Amniotic epithelial cell (primary cell): ENCODE results near the gene ZNF184.

ENCODE experiments used
- DNase-seq: peaks from one replicate; pipeline ENCODE4 v3.0.0-alpha.2; 2010; ENCODE audit warnings: low read depth

Gene ZNF184

DNA sequence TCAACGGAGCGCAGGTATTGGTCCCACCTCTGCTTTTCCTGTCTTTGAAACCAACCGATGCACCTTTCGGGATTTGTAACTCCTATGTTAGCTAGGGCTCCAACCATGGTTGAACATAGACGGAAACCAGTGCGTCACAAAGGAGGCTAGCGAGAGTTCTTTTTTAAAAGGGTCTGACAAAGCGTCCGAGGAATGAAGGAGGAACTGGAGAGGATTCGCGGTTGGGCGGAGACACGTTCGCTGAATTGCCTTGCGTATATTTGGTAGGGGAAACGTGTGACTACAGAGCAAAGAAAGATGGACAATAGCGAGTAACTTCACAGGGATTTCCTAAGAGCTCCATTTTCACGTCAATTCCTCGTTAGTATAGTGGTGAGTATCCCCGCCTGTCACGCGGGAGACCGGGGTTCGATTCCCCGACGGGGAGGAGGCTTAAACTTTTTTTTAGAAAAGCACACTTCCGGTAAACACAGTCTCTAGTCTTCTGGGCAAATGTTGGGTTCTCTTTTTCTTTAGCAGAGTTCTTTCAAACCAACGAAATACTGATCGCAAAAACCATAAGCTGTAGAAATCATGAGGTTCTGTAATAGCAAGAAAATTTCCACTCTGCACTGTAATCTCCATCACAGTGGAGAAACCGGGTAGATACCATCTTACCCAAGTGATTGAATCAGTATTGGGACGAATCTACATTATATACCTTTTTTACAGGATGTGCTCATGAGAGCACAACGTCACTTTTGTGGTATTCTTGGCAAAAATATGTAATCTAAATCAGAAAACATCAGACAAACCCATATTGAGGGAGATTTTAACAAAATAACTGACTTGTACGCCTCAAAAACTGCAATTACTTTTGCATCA, 6.6 kb upstream of the ZNF184 start:
- peak; percentile 91 for DNase-seq

DNA sequence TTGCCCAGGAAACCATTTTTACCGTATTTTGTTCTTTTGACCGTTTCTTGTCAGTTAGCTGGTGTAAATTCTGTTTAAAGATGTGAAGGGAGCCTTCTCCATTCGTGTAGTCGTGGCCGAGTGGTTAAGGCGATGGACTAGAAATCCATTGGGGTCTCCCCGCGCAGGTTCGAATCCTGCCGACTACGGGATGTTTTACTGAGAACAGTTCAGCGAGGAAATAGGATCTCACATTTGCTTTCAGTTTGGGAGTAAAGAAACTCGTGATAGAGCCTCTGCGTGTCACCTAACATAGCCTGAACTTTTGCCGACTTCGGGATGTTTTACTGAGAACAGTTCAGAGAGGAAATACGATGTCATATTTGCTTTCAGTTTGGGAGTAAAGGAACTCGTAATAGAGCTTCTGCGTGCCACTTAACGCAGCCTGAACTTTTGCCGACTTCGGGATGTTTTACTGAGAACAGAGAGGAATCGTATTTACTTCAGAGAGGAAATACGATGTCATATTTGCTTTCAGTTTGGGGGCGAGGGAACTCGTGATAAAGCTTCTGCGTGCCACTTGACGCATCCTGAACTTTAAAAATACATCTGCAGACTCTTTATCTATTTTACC, 5.9 kb upstream of the ZNF184 start:
- peak; percentile 86 for DNase-seq

DNA sequence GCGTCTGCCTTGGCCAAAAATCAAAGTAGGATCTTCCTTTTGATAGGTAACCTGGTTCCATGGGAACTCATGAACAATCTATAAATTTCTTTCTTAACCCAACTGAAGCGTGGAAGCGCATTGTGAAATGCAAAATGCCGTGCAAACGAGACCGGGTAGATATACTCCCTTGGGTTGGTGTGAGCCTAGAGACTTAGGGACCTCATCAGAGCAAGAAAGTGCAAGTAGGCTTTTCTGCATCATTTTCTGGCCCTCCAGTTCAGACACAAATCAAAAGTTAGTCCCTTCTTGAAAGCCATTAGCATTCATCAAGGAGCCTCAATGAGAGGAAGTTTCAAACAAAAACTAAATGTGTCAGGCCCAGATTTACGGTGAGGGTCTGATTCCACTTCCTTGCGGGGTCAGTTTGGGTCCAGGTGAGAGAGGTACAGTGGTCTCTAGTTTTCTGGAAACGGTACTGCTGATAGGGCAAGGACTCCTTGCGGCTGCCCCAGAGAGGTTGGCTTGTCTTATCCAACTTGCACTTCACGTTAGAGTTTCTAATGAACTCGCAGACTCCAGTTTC, 5.3 kb upstream of the ZNF184 start:
- DNase-seq, result peak; percentile 7

DNA sequence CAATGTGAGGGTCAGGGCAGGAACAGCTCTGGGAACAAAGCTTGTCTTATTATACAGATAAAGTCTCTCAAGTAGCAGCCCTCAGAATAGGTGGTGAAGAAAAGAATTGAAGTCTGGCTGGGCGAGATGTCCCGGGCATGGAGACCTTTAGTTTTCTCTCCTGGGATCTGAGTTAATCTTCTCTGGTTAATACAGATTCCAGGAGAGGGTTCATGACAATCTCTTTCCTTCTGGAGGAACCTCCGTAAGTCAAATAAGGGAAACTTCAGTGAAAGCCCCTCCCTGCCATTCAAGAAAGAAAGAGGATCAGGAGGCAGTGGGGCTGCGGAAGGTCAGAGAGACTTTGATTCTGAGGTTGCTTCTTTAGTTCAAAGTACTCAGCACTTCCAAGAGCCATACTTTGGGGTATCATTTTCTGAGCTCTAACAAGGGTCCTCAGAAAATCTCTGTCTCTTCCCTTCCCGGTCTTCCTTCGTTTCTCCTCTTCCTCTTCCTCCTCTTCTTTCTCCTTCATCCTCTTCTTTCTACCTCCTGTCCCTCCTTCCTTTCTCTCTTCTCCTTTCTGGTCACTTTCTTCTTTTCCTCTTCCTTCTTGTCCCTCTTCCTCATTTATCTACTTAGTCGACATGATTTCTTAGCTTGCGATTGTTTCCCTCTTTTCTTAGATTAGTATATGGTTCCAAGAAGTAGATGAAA, 4.6 kb upstream of the ZNF184 start:
- no peak for DNase-seq

DNA sequence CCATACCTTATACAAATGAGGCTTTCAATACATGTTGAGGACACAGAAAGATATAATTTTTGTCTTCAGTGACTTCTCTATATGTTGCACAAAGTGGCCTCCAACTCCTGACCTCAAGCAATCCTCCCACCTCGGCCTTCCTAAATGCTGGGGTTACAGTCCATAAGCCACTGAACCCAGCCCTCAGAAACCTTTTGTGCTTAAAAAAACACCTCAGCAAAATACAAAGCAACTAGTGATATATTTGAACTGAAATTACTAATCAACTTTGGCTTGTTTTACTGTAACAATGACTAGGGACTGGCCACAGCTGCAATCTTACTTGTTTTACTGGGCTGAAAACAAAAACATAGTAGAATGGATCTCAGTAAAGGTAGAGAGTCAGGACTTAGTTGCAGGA, 3.2 kb upstream of the ZNF184 start:
- DNase-seq, result no peak

DNA sequence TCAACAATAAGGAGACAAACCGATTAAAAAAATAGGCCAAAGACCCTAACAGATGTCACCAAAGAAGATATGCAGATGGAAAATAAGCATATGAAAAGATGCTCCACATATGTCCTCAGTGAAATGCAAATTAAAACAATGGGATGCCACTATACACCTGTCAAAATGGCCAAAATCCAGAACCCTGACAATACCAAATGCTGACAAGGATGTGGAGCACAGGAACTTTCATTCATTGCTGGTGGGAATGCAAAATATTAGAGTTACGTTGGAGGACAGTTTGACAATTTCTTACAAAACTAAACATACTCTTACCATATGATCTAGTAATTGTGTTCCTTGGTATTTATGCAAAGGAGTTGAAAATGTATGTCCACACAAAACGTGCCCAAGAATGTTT, 1.8 kb upstream of the ZNF184 start:
- DNase-seq, result no peak

DNA sequence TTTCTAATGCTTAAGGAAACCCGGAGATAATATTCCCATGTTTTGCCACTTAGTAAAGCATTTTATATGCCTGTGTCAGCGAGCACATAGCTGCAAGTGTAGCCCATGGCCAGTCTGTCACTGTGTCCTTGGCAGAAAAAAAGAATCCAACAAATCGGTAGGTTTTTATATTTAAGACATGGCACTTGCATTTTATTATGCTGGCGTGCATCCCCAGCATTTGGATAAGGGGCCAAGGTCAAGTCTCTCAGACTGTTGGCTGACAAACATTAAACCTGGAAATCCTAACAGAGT, 1.2 kb upstream of the ZNF184 start:
- no peak for DNase-seq

DNA sequence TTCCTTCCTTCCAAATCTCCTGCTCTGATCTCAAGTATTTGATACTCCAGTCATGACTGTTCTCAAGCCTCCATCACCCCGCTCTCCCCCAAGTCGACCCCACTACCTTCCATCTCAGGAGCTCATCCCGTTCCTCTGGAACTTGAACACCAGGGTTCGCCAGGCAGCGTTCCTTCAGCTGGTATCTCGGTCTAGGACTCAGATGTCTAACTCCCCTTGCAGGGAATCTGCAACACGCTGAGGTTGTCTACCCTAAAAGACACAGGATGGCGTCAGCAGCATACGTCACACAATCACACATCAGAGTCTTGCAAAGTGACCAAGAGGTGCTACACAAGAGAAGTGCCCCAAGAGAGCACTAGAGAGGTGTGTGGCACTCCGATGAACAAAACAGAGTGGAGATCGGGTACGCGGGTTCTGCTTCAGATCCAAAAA, 706 bp downstream of the ZNF184 start:
- DNase-seq, result peak; percentile 73

DNA sequence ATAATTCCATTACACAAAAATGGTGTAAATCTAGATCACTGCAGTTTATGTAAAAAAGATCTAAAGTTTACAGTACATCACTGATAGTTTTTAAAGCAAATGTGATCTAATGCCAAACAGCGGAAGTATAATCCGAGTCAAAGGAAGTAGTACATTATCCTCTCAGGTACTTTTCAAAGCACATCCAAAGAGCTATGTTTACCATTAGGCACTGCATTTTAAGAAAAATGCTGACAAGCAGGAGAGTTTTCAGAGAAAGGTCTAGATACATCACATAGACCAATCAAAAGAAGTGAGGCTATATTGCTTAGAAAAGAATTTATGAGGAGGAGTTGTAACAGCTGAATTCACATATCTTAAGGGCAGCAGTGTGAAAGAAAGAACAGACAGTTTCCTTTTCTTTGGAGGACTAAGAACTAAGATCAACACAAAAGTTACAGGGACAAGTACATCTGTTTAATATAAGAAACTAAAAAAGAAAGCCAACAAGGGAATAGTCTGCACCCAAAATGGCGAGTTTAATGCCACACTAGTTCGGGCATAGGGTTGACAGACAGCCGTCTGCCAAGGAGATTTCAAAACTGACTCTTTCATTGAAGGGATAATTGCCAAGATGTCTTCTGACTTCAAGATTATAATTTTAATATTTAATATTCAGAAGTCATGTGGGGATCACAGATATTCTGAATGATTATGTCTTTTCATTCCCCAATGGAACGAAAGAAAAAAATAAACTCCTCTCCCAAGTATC, 1.4 kb downstream of the ZNF184 start:
- no peak for DNase-seq

DNA sequence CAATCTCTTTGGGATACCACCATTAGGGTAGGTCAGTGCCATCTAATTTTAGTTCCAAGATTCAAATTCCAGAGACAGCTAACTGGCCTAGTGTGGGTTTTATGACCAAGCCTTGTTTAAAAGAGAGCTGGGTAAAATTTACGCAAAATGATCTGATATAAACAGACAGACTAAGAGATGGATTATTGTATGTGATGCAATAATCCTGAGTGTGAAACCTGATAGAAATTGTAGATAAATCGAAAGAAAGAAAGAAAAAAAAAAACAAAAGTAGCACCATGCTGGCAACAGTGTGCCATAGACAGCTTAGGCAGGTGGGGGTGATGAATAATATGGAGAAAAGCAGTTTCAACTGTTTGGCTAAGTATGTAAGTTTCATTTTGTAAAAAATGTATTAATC, 2.9 kb downstream of the ZNF184 start:
- DNase-seq, result no peak

DNA sequence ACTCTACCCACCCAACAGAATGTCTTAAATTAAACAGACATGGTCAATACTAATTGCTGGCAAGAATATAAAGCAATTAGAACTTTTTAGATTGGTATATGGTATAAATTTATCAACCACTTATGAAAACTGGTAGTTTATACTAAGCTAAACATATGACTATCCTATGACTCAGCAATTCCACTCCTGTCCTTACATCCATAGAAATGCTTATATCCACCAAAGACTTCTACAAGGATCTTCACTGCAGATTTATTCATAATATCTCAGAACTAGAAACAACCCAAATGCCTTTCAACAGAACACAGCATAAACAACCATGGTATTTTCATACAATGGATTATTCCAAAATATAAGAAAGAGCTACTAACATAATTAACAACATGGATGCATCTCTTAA, 4.6 kb downstream of the ZNF184 start:
- no peak for DNase-seq

DNA sequence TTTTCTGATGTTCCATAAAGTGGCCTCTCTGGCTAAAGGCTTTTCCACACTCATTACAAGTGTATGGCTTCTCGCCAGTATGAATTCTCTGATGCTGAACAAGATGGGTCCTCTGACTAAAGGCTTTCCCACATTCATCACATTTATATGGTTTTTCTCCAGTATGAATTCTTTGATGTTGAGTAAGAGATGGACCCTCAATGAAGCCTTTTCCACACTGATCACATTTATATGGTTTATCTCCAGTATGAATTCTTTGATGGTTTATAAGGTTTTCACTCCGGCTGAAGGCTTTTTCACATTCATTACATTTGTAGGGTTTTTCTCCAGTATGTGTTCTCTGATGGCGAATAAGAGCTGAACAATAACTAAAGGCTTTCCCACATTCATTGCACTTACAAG, 20.4 kb downstream of the ZNF184 start:
- DNase-seq, result peak; percentile 21

DNA sequence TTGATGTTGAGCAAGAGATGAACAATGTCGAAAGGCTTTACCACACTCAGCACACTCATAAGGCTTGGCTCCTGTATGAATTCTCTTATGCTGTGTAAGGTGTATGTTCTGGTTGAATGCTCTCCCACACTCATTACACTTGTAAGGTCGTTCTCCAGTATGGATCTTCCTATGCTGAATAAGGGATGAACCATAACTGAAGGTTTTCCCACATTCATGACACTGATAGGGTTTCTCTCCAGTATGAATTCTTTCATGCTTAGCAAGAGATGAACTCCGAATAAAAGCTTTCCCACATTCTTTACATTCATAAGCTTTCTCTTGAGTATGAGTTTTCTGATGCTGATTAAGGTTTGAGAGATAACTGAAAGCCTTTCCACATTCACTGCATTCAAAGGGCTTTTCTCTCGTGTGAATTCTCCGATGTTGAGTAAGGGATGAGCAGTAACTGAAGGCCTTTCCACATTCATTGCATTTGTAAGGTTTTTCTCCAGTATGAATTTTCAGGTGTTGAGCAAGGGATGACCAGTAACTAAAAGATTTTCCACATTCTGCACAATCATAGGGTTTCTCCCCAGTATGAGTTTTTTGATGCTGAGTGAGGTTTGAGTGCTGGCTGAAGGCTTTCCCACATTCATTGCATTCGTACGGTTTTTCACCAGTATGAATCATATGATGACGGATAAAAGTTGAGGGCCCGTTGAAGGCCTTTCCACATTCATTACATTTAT, 21.1 kb downstream of the ZNF184 start:
- peak; percentile 4 for DNase-seq

DNA sequence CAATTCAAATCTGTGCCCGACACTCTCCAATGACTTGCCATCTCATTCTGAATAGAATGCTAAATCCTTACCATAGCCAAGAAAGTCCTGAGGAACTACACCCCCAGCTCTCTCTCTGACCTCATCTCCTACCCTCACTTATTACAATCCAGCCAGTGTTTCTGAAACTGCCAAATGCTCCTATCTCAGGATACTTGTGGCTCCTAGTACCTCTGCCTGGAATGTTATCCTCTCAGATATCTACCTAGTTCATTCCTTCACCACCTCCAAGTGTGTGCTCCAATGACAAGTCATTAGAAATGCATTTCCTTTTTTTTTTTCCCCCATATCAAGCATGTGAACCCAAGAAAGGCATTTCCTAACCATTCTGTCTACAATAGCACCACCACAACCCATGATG, 24.4 kb downstream of the ZNF184 start:
- DNase-seq, result no peak

DNA sequence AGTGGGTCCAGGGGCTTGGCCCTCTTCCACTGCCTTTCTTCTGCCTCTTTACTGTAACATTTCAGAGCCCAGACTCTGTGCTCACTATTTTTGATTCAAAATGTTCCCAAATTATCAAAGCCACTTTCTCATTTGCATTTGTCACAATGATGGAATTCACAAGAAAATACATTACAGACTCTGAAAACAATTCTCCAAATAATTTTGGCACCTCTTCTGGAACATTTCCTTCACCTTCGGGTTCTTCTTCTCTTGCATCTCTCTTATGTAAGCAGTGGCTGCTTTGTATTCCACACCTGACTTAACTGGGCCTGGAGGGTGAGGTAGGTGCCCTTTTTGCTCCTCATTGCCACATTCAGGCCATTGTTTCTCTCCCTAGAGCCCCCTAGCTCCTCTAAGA, 30.0 kb downstream of the ZNF184 start:
- no peak for DNase-seq

DNA sequence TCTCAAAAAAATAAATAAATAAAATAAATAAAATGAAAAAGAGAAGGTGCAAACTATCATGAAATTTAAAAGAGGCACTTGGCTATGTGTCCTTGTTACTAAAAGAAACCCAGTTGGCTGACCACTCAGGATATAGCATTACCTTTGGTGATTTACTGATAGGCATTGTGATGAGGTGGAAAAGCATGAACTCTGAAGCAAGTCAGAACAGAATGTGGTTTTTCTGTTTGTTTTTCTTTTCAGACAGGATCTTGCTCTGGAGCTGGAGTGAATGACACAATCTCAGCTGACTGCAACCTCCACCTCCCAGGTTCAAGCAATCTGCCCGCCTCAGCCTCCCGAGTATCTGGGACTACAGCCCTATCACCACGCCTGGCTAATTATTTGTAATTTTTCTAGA, 31.9 kb downstream of the ZNF184 start:
- no peak for DNase-seq

DNA sequence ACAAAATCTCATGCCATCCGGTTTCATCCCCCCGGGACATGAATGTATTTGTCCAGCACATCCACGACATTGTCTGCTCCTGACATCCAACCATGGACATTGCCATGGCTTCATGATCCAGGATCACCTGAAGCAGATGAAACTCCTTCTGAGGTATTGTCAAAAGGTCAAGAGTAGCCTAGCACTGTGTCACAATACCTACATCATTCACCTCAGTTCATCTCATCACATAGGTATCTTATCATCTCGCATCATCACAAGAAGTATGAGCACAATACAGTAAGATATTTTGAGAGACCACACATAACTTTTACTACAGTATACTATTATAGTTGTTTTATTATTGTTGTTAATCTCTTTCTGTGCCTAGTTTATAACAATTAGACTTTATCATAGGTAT, 33.5 kb downstream of the ZNF184 start:
- no peak for DNase-seq

DNA sequence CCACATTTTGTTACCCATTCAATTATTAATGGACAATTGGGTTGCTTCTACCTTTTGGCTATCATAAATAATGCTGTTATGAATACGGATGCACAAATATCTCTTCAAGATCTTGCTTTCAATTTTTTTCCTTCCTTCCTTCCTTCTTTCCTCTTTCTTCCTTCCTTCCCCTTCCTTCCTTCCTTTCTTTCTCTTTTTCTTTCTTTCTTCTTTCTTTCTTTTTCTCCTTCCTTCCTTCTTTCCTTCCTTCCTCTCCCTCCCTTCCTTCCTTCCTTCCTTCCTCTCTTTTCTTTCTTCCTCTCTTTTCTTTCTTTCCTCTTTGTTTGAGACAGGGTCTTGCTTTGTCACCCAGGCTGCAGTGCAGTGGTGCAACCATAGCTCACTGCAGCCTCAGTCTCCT, 39.2 kb downstream of the ZNF184 start:
- no peak for DNase-seq

DNA sequence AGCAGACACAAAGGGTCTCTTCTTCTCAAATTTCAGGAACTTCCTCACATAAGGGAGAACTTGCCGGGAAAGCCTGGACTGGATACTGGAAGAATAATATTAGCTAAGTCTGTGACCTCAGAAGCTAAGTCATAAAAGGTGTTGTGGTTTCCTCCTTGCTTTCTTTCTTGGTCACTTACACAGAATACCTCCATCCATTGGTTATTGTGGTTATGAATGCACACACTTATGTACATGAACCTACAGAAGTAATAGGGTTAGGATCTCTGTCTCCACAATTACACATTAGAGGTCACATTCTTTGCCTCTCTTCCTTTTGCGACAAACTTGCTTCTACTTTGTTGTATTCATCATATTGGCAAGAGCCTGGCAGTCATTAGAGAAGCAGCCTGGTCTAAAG, 43.9 kb downstream of the ZNF184 start:
- DNase-seq, result no peak

DNA sequence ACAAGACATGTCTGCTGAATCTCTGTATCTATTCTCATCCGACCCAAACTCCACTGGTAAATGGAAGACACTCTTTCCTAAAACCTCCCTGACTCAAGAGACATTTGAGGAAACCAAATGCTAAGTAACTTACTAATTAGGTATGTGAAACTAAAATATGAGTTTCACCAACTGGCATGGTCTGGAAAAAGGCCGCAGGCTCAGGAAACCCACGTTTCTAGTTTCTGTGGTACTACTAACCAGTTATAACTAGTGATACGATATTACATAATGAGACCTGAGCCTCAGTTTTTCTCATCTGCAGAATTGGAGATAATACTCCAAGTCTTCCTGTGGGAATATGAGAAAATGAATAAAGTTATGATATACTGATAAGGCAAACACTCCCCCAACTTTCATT, 44.4 kb downstream of the ZNF184 start:
- DNase-seq, result no peak

DNA sequence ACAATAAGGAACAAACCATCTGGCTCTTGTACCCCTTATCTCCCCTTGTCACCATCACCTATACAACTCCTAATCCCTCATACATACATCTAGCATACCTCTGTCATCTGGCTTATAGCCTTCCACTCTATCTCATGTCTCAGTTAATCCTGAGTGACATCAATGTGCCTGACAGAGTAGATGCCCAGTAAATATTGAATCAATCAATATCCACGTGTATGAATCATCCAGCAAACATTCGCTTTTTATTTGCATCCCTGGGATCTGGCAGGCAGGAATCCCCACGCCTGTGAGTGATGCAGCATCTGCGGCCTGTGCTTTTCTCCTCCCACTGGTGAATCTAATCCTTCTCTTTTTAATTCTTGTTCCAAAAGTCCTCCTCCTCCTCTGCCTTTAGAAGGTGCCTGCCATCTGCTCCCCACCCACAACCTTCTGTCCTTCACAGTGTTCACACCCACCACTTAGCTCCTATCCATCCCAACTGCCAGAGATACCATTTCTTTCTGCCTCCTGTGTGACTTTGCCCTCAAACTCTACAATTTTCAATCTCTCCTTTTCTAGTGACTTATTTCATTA, 46.8 kb downstream of the ZNF184 start:
- no peak for DNase-seq
